C4-2B (cell line): ENCODE data around the gene LGI2.

ENCODE experiments used
- CTCF ChIP-seq: fragments of 450-650 bp; conservative IDR thresholded peaks from 2 replicates; pipeline ENCODE4 v1.5.1; 2017; ENCODE audit warnings: mild to moderate bottlenecking
- ZFX ChIP-seq: fragments of 450-650 bp; IDR thresholded peaks from 2 replicates; pipeline ENCODE4 v1.6.1; 2017

GRCh38 chr4:25043548-25043947 lies 12.8 kb upstream of the LGI2 start:
- no peak for TF ChIP-seq CTCF
- TF ChIP-seq ZFX = no peak
